Progenitor cell of endocrine pancreas (in vitro differentiated cells): ENCODE results near the gene MPRIP. TPM values are rescaled to one million over a fixed set of nuclear protein-coding genes. Genes with fewer than 3 reads are reported as not detected.

Experiments used
- DNase-seq: peaks from one replicate; pipeline ENCODE4 v3.0.0; 2021; ENCODE audit warnings: low spot score; ENCODE audit not compliant: unreplicated experiment
- H3K27ac Mint-ChIP-seq: 2 replicates; pipeline ENCODE4 v1.8.0; 2021; ENCODE audit warnings: mild to moderate bottlenecking, moderate library complexity, mixed read lengths
- H3K27me3 Mint-ChIP-seq: 2 replicates; pipeline ENCODE4 v1.8.0; 2021; ENCODE audit warnings: mixed read lengths
- H3K36me3 Mint-ChIP-seq: 2 replicates; pipeline ENCODE4 v1.8.0; 2022; ENCODE audit warnings: mixed read lengths; ENCODE audit not compliant: insufficient read depth
- H3K4me1 Mint-ChIP-seq: 2 replicates; pipeline ENCODE4 v1.8.0; 2021; ENCODE audit warnings: low read depth, mixed read lengths
- H3K4me3 Mint-ChIP-seq: 2 replicates; pipeline ENCODE4 v1.8.0; 2021; ENCODE audit warnings: low read depth, mild to moderate bottlenecking, moderate library complexity, mixed read lengths
- H3K9me3 Mint-ChIP-seq: 2 replicates; pipeline ENCODE4 v1.8.0; 2021; ENCODE audit warnings: low read depth, mixed read lengths
- total RNA-seq: library from RNA; stranded (reverse); gene quantifications from 2 replicates; pipeline ENCODE4 v1.2.1, GENCODE V29; 2021
- TF ChIP-seq, protein P1 (sequence below): fragments of 200-600 bp; sonication (generic); IDR thresholded peaks from one replicate; pipeline ENCODE4 v1.5.0; 2021; ENCODE audit warnings: antibody characterized with exemption, mild to moderate bottlenecking; ENCODE audit not compliant: unreplicated experiment

The MPRIP gene
- total RNA-seq, 1 donor from 2014 or later, result 195 TPM

DNA sequence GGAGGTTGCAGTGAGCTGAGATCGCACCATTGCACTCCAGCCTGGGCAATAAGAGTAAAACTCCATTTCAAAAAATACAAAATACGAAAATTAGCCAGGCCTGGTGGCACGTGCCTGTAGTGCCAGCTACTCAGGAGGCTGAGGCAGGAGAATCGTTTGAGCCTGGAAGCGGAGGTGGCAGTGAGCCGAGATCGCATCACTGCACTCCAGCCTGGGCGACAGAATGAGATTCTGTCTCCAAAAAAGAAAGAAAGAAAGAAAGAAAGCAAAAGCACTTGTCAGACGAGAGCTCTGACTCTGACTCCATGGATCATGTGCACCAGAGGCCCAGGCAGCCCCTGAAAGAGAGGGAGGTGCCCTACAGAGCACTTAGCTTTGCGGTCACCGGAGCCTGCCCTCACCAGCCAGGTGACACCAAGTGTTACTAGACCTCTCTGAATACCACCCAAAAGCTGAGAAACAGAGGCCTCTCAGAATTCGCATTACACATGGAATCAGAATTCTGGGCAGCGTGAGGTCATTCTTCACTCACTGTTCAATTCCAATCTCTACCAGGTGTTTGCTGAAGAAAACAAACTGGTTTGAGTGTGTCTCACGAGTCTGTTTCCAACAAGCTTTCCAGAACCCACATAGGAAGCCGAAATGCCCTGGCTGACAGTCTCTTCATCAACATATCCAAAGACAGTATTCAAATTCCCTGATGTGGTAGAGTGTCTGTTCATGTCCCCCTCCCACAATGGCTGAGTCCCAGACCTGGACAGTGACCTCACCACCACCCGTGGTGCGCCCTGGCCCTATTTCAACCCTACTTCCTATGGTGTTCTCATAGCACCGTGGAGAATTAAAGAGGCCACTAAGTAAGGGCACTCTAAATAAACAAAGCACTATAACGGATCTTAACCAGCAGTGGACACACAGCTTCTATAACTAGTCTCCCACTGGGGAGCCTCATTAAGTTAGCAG lies 193.2 kb downstream of the MPRIP start:
- no peaks in the 10 kb centered on the region for H3K27me3 Mint-ChIP-seq
- H3K36me3 Mint-ChIP-seq, result no peaks in the 10 kb centered on the region
- DNase-seq, result no peak
- peak overlapping the region; percentile 100 for H3K27ac Mint-ChIP-seq
- no peaks in the 10 kb centered on the region for H3K9me3 Mint-ChIP-seq
- TF ChIP-seq, protein P1, sequence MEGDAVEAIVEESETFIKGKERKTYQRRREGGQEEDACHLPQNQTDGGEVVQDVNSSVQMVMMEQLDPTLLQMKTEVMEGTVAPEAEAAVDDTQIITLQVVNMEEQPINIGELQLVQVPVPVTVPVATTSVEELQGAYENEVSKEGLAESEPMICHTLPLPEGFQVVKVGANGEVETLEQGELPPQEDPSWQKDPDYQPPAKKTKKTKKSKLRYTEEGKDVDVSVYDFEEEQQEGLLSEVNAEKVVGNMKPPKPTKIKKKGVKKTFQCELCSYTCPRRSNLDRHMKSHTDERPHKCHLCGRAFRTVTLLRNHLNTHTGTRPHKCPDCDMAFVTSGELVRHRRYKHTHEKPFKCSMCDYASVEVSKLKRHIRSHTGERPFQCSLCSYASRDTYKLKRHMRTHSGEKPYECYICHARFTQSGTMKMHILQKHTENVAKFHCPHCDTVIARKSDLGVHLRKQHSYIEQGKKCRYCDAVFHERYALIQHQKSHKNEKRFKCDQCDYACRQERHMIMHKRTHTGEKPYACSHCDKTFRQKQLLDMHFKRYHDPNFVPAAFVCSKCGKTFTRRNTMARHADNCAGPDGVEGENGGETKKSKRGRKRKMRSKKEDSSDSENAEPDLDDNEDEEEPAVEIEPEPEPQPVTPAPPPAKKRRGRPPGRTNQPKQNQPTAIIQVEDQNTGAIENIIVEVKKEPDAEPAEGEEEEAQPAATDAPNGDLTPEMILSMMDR, result no peak
- peak overlapping the region; percentile 96 for H3K4me3 Mint-ChIP-seq
- peaks cover 18% of the 10 kb centered on the region for H3K4me1 Mint-ChIP-seq

DNA sequence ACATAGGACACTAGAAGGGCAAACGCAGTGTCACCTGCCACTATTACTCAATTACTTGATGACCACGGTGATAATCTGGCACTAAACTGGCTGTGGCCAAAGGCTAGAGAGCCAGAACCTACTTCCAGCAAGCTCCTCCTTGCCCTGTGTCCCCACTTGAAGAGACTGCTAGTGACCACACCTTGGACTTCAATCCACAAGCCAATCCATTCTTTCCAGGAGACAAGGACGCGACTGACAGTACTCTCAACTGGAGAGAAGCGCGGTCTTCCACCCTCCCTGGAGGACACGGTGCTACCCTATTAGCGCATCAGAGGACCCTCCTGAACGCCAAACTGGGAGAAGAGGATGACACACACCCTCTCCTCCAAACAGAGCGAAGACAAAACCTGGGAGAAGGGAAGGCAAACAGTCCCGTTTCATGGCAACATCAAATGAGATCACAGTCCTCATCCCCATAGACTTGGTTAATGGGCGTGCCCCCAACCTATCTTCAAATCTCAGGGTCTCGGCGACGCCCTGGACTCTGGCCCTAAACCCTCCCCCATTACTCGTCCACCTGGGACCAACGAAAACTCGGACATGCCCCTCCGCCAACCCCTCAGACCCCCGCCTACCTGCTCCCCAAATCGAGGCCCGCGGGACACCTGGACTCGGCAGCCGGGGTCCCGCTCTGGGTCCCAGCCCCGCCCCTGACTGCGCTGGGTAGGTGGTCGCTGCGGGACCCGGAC lies 194.2 kb downstream of the MPRIP start:
- Mint-ChIP-seq H3K36me3 (no peaks in the 10 kb centered on the region), H3K4me3 (peak overlapping the region; percentile 96), H3K27ac (peak overlapping the region; percentile 100), H3K27me3 (no peaks in the 10 kb centered on the region), H3K4me1 (peaks cover 18% of the 10 kb centered on the region), H3K9me3 (no peaks in the 10 kb centered on the region)
- TF ChIP-seq, protein P1, result no peak
- no peak for DNase-seq

DNA sequence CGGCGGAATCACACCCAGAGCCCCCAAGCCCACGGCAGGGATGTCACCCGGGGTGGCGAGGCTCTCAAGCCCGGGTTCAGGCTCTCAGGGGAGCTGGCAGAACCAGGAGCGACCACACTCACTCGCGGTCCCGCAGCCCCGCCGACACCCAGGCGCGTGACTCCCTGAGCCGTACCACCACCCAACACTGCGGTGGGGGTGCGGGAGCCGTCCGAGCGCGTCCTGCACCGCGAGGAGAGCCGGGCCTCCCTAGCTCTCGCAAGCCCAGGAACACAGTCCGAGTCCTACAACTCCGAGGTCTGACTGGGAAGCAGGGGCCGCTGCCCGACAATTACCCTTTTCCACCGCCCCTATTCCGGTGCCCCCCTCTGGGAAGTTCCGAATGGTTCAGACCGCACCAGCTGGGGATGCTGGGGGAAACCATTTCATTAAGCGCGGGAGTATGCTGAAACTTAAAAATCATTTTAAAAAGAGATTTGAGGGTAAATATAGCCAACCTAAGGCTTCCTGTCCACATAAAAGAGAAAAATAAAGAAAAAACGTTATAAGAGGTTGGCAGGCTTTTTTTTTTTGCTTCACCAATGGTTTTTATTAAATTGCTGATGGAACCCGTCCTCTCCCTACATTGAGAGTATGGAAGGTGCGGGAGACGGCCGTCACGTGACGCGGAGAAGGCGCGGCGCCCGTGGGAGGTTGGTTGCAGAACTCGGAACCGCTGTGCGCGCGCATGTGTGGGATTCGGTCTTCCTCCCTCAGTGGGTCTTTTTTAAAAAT lies 195.0 kb downstream of the MPRIP start, which contains the start of gene FLCN:
FLCN (minus strand) TSS at position 143 of the 774 bp plus-strand sequence. CDS start 9,031 bp downstream, outside the sequence.
- Mint-ChIP-seq H3K36me3 (peaks cover 3% of the 10 kb centered on the region), H3K4me1 (peaks cover 18% of the 10 kb centered on the region), H3K27ac (peak within 1 kb of the TSS; percentile 100), H3K9me3 (no peaks in the 10 kb centered on the region), H3K27me3 (no peaks in the 10 kb centered on the region), H3K4me3 (peak within 1 kb of the TSS; percentile 96)
- DNase-seq, result peak; percentile 59
- TF ChIP-seq, protein P1, result no peak

DNA sequence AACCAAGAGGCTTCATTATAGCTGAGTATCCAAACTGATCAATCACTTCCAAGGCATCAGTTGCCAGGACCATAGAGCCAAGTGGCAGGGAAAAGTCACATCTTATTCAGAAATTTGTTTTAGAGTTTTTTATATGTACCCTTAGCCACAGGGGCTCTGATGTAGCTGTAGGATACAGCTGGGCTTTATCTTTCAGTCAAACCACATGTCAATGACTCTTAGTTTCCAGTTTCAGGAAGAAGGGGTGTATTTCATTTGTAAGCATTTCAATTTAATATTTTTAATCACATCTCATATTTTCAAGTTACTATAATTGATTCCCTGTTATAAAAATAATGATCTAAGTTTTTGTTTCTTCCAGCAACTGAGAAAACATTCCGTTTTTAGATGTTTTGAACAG lies 197.6 kb downstream of the MPRIP start:
- Mint-ChIP-seq H3K4me1 (peaks cover 18% of the 10 kb centered on the region), H3K36me3 (peaks cover 3% of the 10 kb centered on the region), H3K4me3 (no peak overlapping the region), H3K27me3 (no peaks in the 10 kb centered on the region), H3K27ac (no peak overlapping the region), H3K9me3 (no peaks in the 10 kb centered on the region)
- no peak for DNase-seq
- TF ChIP-seq, protein P1, result no peak
